Thyroid gland (tissue), 4 donors: ENCODE measurements around the gene RNF187. TPM values are rescaled to one million over a fixed set of nuclear protein-coding genes. Genes with fewer than 3 reads are reported as not detected.

ENCODE experiments used
- DNase-seq, 2 donors: peaks; one replicate each; pipeline ENCODE4 v3.0.0-alpha.2; 2019
- H3K27ac ChIP-seq, 3 donors: fragments of 200-600 bp; sonication (generic); 1 replicate in 2 of 3; 2 replicates in 1 of 3; pipeline ENCODE4 v1.5.1; 2016 to 2019; ENCODE audit warnings: mild to moderate bottlenecking in 1 of 3, moderate library complexity in 1 of 3
- H3K27me3 ChIP-seq: fragments of 200-600 bp; sonication (generic); one replicate; pipeline ENCODE4 v1.5.1; 2019
- H3K36me3 ChIP-seq, 2 donors: fragments of 200-600 bp; sonication (generic); one replicate each; pipeline ENCODE4 v1.5.1; 2016 to 2019
- H3K4me1 ChIP-seq, 2 donors: fragments of 200-600 bp; sonication (generic); one replicate each; pipeline ENCODE4 v1.5.1; 2017 to 2019
- H3K4me3 ChIP-seq, 3 donors: fragments of 200-600 bp; sonication (generic); replicated peaks in 1 of 3; 1 replicate in 2 of 3; 2 replicates in 1 of 3; pipeline ENCODE4 v1.5.1; 2016; ENCODE audit warnings: mild to moderate bottlenecking in 1 of 3
- H3K9me3 ChIP-seq: fragments of 200-600 bp; sonication (generic); one replicate; pipeline ENCODE4 v1.5.1; 2017
- POLR2A ChIP-seq, 2 donors: fragments of 450-650 bp; IDR thresholded peaks; one replicate each; pipeline ENCODE4 v1.6.1; 2017; ENCODE audit warnings: antibody characterized with exemption in 2 of 2, mild to moderate bottlenecking in 2 of 2, moderate library complexity in 1 of 2
- WGBS, 2 donors: methylation state at CpG; one replicate each; pipeline ENCODE4 v1.1.5; 2017; 5-methylcytosine and 5-hydroxymethylcytosine counted together
- intact Hi-C: fragments of 100-400 bp; cut with DNase I; formaldehyde crosslinking; loops from one replicate; pipeline ENCODE4 v1.15.1; 2023
- total RNA-seq, 4 donors: library from RNA; depleted of rRNA; stranded (reverse); fragments of >200 nt; gene quantifications; one replicate each; pipeline ENCODE4 v1.2.3, GENCODE V29; 2016
- TF ChIP-seq, protein P1 (sequence below), 6 experiments: fragments of 200-600 bp in 3 of 6; fragments of 450-650 bp in 3 of 6; sonication (generic) in 3 of 6; IDR thresholded peaks; one replicate each; pipeline ENCODE4 v1.5.1; 2016 to 2019; ENCODE audit warnings: antibody characterized with exemption in 6 of 6, mild to moderate bottlenecking in 2 of 6, inconsistent platforms in 1 of 6, moderate library complexity in 1 of 6

RNF187 gene
- total RNA-seq, 4 donors from 2014 or later: 34.8 to 204 (median 98.4) TPM

DNA sequence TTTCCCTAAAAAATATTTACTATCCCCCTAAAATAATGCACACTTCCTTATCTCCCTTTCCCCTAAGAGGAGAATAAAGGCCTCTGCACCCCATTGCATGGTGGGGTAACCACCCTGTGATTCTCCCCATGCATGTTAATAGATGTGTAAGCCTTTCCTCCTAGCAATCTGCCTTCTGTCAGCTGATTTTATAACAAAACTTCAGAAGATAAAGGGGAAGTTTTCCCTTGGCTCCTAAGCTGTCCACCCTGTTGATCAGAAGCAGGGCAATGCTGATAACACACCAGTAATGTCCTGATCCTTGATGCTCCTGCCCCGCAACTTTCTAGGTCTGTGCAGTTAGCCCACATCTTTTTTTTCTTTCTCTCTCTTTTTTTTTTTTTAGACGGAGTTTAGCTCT, 11.4 kb upstream of the RNF187 start:
- Histone ChIP-seq H3K4me3 (no peak overlapping the region), H3K36me3 (no peaks in the 10 kb centered on the region), H3K9me3 (no peaks in the 10 kb centered on the region), H3K27ac (no peak overlapping the region), H3K4me1 (no peaks in the 10 kb centered on the region), H3K27me3 (no peaks in the 10 kb centered on the region)
- TF ChIP-seq, protein P1, sequence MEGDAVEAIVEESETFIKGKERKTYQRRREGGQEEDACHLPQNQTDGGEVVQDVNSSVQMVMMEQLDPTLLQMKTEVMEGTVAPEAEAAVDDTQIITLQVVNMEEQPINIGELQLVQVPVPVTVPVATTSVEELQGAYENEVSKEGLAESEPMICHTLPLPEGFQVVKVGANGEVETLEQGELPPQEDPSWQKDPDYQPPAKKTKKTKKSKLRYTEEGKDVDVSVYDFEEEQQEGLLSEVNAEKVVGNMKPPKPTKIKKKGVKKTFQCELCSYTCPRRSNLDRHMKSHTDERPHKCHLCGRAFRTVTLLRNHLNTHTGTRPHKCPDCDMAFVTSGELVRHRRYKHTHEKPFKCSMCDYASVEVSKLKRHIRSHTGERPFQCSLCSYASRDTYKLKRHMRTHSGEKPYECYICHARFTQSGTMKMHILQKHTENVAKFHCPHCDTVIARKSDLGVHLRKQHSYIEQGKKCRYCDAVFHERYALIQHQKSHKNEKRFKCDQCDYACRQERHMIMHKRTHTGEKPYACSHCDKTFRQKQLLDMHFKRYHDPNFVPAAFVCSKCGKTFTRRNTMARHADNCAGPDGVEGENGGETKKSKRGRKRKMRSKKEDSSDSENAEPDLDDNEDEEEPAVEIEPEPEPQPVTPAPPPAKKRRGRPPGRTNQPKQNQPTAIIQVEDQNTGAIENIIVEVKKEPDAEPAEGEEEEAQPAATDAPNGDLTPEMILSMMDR (IDR thresholded peaks at IDR 0.05): no peak
- TF ChIP-seq POLR2A (IDR thresholded peaks at IDR 0.05): no peak
- WGBS, 2 donors: 65 to 82% methylated on average over 2 of the region's 2 CpGs
- intact Hi-C loops: no loop called here
- no peak for DNase-seq

DNA sequence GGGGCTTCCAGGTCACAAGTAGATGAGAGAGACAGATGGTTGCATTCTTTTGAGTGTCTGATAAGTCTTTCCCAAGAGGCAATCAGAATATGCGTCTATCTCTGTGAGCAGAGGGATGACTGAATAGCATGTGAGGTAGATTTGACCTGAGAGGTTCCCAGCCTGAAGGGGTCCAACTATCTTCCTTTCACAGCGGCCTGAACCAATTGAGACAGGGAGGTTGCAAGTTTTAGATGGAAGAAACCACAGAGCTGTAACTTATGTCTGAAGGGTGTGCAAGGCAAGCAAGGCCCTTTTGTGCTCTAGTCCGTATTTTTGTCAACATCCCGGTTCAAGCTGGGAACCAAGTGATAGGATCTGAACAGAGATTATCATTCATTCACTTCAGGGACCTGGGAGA, 9.9 kb upstream of the RNF187 start:
- DNase-seq: no peak
- H3K9me3 ChIP-seq: no peaks in the 10 kb centered on the region
- no peaks in the 10 kb centered on the region for H3K4me1 ChIP-seq
- TF ChIP-seq POLR2A (IDR thresholded peaks at IDR 0.05): no peak
- TF ChIP-seq, protein P1 (IDR thresholded peaks at IDR 0.05): no peak
- H3K4me3 ChIP-seq: no peak overlapping the region
- no peaks in the 10 kb centered on the region for H3K27me3 ChIP-seq
- H3K36me3 ChIP-seq: no peaks in the 10 kb centered on the region
- 90 to 93% methylated on average over 4 of the region's 4 CpGs for whole genome bisulfite sequencing, 2 donors
- no peak overlapping the region for H3K27ac ChIP-seq
- intact Hi-C loops: no loop called here

DNA sequence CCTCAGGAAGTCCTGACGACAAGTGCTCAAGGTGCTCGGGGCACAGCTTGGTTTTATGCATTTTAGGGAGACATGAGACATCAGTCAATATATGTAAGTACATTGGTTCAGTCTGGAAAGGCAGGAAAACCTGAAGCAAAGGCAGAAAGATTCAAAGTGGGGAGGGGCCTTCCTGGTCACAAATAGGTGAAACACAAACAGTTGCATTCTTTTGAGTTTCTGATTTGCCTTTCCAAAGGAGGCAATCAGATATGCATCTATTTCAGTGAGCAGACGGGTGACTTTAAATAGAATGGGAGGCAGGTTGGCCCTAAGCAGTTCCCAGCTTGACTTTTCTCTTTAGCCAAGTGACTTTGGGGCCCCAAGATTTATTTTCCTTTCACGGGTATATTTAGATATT, 8.9 kb upstream of the RNF187 start:
- Histone ChIP-seq H3K36me3 (no peaks in the 10 kb centered on the region), H3K27me3 (no peaks in the 10 kb centered on the region), H3K9me3 (no peaks in the 10 kb centered on the region), H3K4me3 (no peak overlapping the region), H3K27ac (no peak overlapping the region), H3K4me1 (no peaks in the 10 kb centered on the region)
- intact Hi-C loops: no loop called here
- no peak for DNase-seq
- TF ChIP-seq, protein P1 (IDR thresholded peaks at IDR 0.05): no peak
- TF ChIP-seq POLR2A (IDR thresholded peaks at IDR 0.05): no peak
- WGBS, 2 donors: 34 to 35% methylated on average over 4 of the region's 4 CpGs

DNA sequence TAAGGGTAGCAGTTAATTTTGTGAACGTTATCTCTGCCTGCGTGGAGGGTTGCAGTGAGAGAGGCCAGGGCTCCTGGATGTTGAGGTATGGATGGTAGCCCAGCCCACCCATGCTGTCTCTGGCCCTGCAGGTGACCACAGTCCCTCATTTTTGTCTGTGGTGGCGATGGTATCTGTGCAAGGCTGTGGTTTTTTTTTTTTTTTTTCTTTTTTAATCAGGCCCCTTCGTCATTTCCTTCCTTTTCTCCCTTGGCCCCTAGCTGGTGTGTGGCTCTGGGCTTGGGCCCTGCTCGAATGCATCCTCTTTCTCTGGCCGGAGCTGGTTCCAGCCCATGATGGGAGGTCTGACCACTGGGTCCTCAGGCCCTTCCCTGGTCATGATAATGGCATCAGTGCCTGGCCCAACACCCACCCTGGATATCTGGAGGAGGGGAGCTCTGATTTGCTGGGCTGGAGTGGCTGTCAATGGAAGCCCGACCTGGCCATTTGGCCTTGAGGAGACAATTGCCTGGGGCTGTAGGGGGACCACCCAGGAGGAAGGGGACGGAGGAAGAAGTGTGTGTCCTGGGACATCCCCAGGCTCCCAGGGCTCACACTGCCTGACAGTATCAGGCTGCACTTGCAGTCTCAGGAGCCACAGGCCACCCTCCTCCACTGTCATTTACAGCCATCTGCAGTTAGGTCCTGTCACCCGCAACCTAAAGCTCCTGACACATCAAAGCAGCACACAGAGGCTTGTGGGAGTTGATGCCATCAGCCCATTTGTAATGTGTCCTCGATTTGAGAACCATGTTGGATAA, 8.1 kb upstream of the RNF187 start:
- no peak for DNase-seq
- H3K4me1 ChIP-seq: no peaks in the 10 kb centered on the region
- no peak overlapping the region for H3K27ac ChIP-seq
- no peaks in the 10 kb centered on the region for H3K36me3 ChIP-seq
- H3K27me3 ChIP-seq: no peaks in the 10 kb centered on the region
- no peak for TF ChIP-seq POLR2A (IDR thresholded peaks at IDR 0.05)
- TF ChIP-seq, protein P1 (IDR thresholded peaks at IDR 0.05): no peak
- H3K9me3 ChIP-seq: no peaks in the 10 kb centered on the region
- intact Hi-C loops: no loop called here
- H3K4me3 ChIP-seq: no peak overlapping the region
- 57 to 63% methylated on average over 9 to 10 of the region's 10 CpGs for WGBS, 2 donors

DNA sequence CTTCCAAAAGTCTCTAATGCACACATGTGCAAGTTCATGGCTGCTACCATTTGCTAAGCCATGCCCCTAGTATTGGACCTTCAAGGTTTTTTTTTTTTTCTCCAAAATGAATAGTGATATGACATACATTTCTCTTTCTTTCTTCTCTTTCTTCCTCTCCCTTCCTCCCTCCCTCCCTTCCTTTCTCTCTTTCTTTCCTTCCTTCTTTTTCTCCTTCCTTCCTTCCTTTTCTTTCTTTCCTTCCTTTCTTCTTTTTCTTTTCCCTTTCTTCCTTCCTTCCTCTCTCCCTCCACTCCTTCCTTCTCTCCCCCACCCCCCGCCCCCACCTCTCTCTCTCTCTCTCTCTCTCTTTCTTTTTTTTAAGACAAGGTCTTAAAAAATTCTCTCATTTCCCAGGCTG, 3.4 kb upstream of the RNF187 start:
- intact Hi-C loops: loop anchor here (10.0 kb wide), 1 partner anchor 109 kb away; no protein-coding TSS in a partner anchor
- Histone ChIP-seq H3K9me3 (no peaks in the 10 kb centered on the region), H3K36me3 (no peaks in the 10 kb centered on the region), H3K4me3 (no peak overlapping the region), H3K4me1 (peaks cover 9 to 14% of the 10 kb centered on the region in 2 donors), H3K27ac (no peak overlapping the region), H3K27me3 (no peaks in the 10 kb centered on the region)
- WGBS, 2 donors: 94 to 100% methylated on average over 1 of the region's 1 CpG
- TF ChIP-seq POLR2A (IDR thresholded peaks at IDR 0.05): no peak
- TF ChIP-seq, protein P1 (IDR thresholded peaks at IDR 0.05): no peak
- no peak for DNase-seq
